Endothelial cell of umbilical vein (primary cell): ENCODE measurements around the gene ABHD8. TPM values are rescaled to one million over a fixed set of nuclear protein-coding genes. Genes with fewer than 3 reads are reported as not detected.

ENCODE experiments used
- BruUV-seq: library from RNA; stranded (reverse); fragments of 400-500 nt; replicated peaks from 2 replicates; lab custom pipeline; 2021; lab: Mats Ljungman, UMichigan
- CTCF ChIA-PET: fragments of 300-600, 350-600 bp; sonication (Branson Sonifier 250); formaldehyde crosslinking; loops from one replicate; lab custom pipeline; 2021; ENCODE audit warnings: antibody characterized with exemption, inconsistent platforms; lab: Charles Lee
- POLR2A ChIA-PET: fragments of 300-600, 350-600 bp; sonication (Branson Sonifier 250); formaldehyde crosslinking; loops from one replicate; lab custom pipeline; 2021; ENCODE audit warnings: antibody characterized with exemption, inconsistent platforms; lab: Charles Lee
- DNase-seq: peaks from one replicate; pipeline ENCODE4 v3.0.0-alpha.2; 2011; ENCODE audit warnings: low read depth, low spot score
- FAIRE-seq: peaks from 2 replicates; lab custom pipeline; 2011; peaks lifted over from hg19 to GRCh38; lab: Jason Lieb, UNC
- H2AFZ ChIP-seq: 2 replicates; pipeline ENCODE4 v1.6.0; 2012; ENCODE audit warnings: low read depth, low read length, control low read depth, inconsistent platforms
- H3K27ac ChIP-seq: 2 replicates; pipeline ENCODE4 v1.5.1; 2011; ENCODE audit warnings: low read depth, mild to moderate bottlenecking, control low read depth, low read length, moderate library complexity; ENCODE audit not compliant: insufficient read depth
- H3K27me3 ChIP-seq, 2 experiments: 2 replicates each; pipeline versions ENCODE4 v1.6.0 to v1.6.1; 2011; ENCODE audit warnings: low read length in 2 of 2, mixed read lengths in 1 of 2; ENCODE audit not compliant: control insufficient read depth in 2 of 2, insufficient read depth in 2 of 2
- H3K36me3 ChIP-seq, 2 experiments: 2 replicates in 1 of 2; 3 replicates in 1 of 2; pipeline ENCODE4 v1.5.1; 2011; ENCODE audit warnings: low read length in 2 of 2, mild to moderate bottlenecking in 1 of 2, moderate library complexity in 1 of 2; ENCODE audit not compliant: control insufficient read depth in 2 of 2, insufficient read depth in 2 of 2; ENCODE audit errors: extremely low read depth in 1 of 2
- H3K4me1 ChIP-seq: 3 replicates; pipeline ENCODE4 v1.5.1; 2011; ENCODE audit warnings: mild to moderate bottlenecking, low read length; ENCODE audit not compliant: control insufficient read depth, insufficient read depth; ENCODE audit errors: extremely low read depth
- H3K4me2 ChIP-seq: 2 replicates; pipeline ENCODE4 v1.6.1; 2011; ENCODE audit warnings: low read length, control low read depth, mixed read lengths; ENCODE audit not compliant: insufficient read depth
- H3K4me3 ChIP-seq, 3 experiments: fragments of 200-600 bp in 1 of 3; sonication (generic), shearing (Covaris generic) in 1 of 3; replicated peaks in 1 of 3; 2 replicates each; pipeline ENCODE4 v1.5.1; 2011 to 2016; ENCODE audit warnings: control low read depth in 3 of 3, low read length in 3 of 3, mild to moderate bottlenecking in 2 of 3, inconsistent platforms in 1 of 3, low read depth in 1 of 3, moderate library complexity in 1 of 3; ENCODE audit not compliant: insufficient read depth in 1 of 3
- H3K79me2 ChIP-seq: 2 replicates; pipeline ENCODE4 v1.6.0; 2012; ENCODE audit warnings: low read length, inconsistent platforms; ENCODE audit not compliant: control insufficient read depth, insufficient read depth
- H3K9ac ChIP-seq: replicated peaks from 2 replicates; pipeline ENCODE3; 2011; ENCODE audit warnings: low read length, control low read depth; ENCODE audit not compliant: insufficient read depth; ENCODE audit errors: extremely low read depth
- H3K9me1 ChIP-seq: replicated peaks from 3 replicates; pipeline ENCODE4 v1.6.0; 2011; ENCODE audit warnings: mild to moderate bottlenecking, low read length; ENCODE audit not compliant: control insufficient read depth, insufficient read depth; ENCODE audit errors: extremely low read depth
- H3K9me3 ChIP-seq: replicated peaks from 2 replicates; pipeline ENCODE4 v1.5.1; 2012; ENCODE audit warnings: low read length, inconsistent platforms; ENCODE audit not compliant: control insufficient read depth, insufficient read depth
- H4K20me1 ChIP-seq: replicated peaks from 2 replicates; pipeline ENCODE3; 2011; ENCODE audit warnings: mild to moderate bottlenecking, low read length; ENCODE audit not compliant: control insufficient read depth, insufficient read depth; ENCODE audit errors: extremely low read depth
- EZH2 ChIP-seq: IDR thresholded peaks from 2 replicates; pipeline ENCODE4 v1.6.1; 2012; ENCODE audit warnings: borderline replicate concordance, low read depth, mild to moderate bottlenecking, moderate library complexity, low read length, inconsistent platforms; ENCODE audit not compliant: severe bottlenecking
- FOS ChIP-seq: IDR thresholded peaks from 2 replicates; pipeline ENCODE4 v1.6.1; 2011; ENCODE audit warnings: mild to moderate bottlenecking, low read length, moderate library complexity, borderline replicate concordance; ENCODE audit not compliant: insufficient read depth
- GATA2 ChIP-seq: IDR thresholded peaks from 2 replicates; pipeline ENCODE4 v1.7.0; 2011; ENCODE audit warnings: low read depth, mild to moderate bottlenecking, moderate library complexity, mixed read lengths, low read length; ENCODE audit not compliant: insufficient read length, insufficient read depth
- JUN ChIP-seq: IDR thresholded peaks from 2 replicates; pipeline ENCODE4 v1.6.1; 2011; ENCODE audit warnings: borderline replicate concordance, low read depth; ENCODE audit not compliant: insufficient read length, insufficient read depth
- MYC ChIP-seq: IDR thresholded peaks from one replicate; pipeline ENCODE4 v1.6.1; 2011; ENCODE audit warnings: mild to moderate bottlenecking, low read depth, low read length
- POLR2A ChIP-seq: IDR thresholded peaks from 2 replicates; pipeline ENCODE4 v1.6.1; 2012; ENCODE audit warnings: low read depth, mild to moderate bottlenecking, control low read depth, low read length
- POLR2AphosphoS5 ChIP-seq: IDR thresholded peaks from 2 replicates; pipeline ENCODE4 v1.6.1; 2012; ENCODE audit warnings: low read depth, mild to moderate bottlenecking, control low read depth, low read length, moderate library complexity; ENCODE audit not compliant: insufficient read depth
- dilution Hi-C: fragments of 300-500 bp; cut with MboI; formaldehyde crosslinking; loops from one replicate; pipeline ENCODE4 v1.15.0; 2019; ENCODE audit warnings: low sequenced_read_pairs; ENCODE audit not compliant: extremely low pct_ligation_motif_present
- intact Hi-C: fragments of 100-400 bp; cut with micrococcal nuclease; formaldehyde crosslinking; loops from one replicate; pipeline ENCODE4 v1.10.0; 2022
- polyA plus RNA-seq, 4 experiments: library from polyadenylated mRNA; depleted of rRNA in 3 of 4; stranded (reverse) in 3 of 4; unstranded in 1 of 4; fragments of >200 nt; gene quantifications; 2 replicates each; pipeline versions ENCODE4 v1.2.1 to v1.2.3, GENCODE V29; 2011 to 2012; ENCODE audit warnings: missing spikeins in 1 of 4
- total RNA-seq: library from RNA; stranded (reverse); gene quantifications from 2 replicates; pipeline ENCODE4 v1.2.3, GENCODE V29; 2021
- TF ChIP-seq, protein P1 (sequence below): IDR thresholded peaks from 2 replicates; pipeline ENCODE4 v1.6.1; 2011; ENCODE audit not compliant: insufficient read depth, insufficient read length
- TF ChIP-seq, protein P2 (sequence below), 2 donors: IDR thresholded peaks; 1 replicate in 1 of 2; 2 replicates in 1 of 2; pipeline ENCODE4 v1.5.1; 2011; ENCODE audit warnings: low read length in 2 of 2, mild to moderate bottlenecking in 2 of 2, moderate library complexity in 2 of 2, control low read depth in 1 of 2, inconsistent platforms in 1 of 2, low read depth in 1 of 2; ENCODE audit not compliant: insufficient read depth in 1 of 2; ENCODE audit errors: extremely low read depth in 1 of 2

Gene ABHD8
- total and polyA plus RNA-seq, 2 donors (not counting 3 experiments of a cell fraction or from before 2014, with no cell fraction given) = 5.9 to 8.7 TPM

DNA sequence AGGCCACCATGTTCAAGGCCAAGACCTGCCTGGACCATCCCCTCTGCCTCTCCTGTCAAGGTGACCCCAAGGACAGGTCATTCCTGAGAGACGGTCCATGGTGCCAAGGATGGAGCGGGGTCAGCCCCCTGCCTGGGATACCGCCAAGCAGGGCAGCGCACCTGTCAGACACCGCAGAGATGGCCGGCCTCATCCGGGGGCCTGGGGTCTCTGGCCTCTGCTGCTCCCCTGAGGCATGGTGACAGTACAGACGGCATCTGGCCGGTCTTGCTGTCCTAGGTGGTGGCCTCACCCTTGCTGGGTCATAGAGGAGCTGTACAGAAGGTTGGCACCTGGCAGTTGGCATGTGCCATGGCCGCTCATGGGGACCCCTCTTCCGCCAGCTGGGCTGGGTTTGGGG is 17.2 kb upstream of the ABHD8 start:
- peaks cover 6 to 21% of the 10 kb centered on the region in 2 experiments for H3K36me3 ChIP-seq
- H3K9me3 ChIP-seq = no peaks in the 10 kb centered on the region
- intact Hi-C loops = no loop called here
- no peaks in the 10 kb centered on the region for H3K4me1 ChIP-seq
- dilution Hi-C loops = no loop called here
- no peaks in the 10 kb centered on the region for H3K9me1 ChIP-seq
- POLR2A ChIA-PET = no interaction called here
- H3K4me3 ChIP-seq = no peak overlapping the region
- no peak for TF ChIP-seq EZH2
- no peak for TF ChIP-seq FOS
- TF ChIP-seq, protein P1, sequence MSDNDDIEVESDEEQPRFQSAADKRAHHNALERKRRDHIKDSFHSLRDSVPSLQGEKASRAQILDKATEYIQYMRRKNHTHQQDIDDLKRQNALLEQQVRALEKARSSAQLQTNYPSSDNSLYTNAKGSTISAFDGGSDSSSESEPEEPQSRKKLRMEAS = no peak
- TF ChIP-seq POLR2A = no peak
- TF ChIP-seq, protein P2, sequence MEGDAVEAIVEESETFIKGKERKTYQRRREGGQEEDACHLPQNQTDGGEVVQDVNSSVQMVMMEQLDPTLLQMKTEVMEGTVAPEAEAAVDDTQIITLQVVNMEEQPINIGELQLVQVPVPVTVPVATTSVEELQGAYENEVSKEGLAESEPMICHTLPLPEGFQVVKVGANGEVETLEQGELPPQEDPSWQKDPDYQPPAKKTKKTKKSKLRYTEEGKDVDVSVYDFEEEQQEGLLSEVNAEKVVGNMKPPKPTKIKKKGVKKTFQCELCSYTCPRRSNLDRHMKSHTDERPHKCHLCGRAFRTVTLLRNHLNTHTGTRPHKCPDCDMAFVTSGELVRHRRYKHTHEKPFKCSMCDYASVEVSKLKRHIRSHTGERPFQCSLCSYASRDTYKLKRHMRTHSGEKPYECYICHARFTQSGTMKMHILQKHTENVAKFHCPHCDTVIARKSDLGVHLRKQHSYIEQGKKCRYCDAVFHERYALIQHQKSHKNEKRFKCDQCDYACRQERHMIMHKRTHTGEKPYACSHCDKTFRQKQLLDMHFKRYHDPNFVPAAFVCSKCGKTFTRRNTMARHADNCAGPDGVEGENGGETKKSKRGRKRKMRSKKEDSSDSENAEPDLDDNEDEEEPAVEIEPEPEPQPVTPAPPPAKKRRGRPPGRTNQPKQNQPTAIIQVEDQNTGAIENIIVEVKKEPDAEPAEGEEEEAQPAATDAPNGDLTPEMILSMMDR (IDR thresholded peaks at IDR 0.05; ENCODE audit: extremely low read depth in 1 of 2, insufficient read depth in 1 of 2, low read depth in 1 of 2, low read length in 2 of 2) = no peak
- no peak for TF ChIP-seq JUN
- no peak for TF ChIP-seq MYC
- TF ChIP-seq GATA2 = no peak
- no peak for TF ChIP-seq POLR2AphosphoS5
- H3K4me2 ChIP-seq = no peak overlapping the region
- no peak overlapping the region for H3K27ac ChIP-seq
- no peaks in the 10 kb centered on the region for H3K27me3 ChIP-seq
- CTCF ChIA-PET = interaction anchor here (0.9 kb wide), 1 partner anchor 14 kb away, joined by 3 read pairs; the partner anchor contains the start of gene ANO8
- no peak for FAIRE-seq
- H4K20me1 ChIP-seq = no peaks in the 10 kb centered on the region
- H3K79me2 ChIP-seq = no peaks in the 10 kb centered on the region
- no peak overlapping the region for H2AFZ ChIP-seq
- no peak for DNase-seq
- BruUV-seq = no TSS peak
- H3K9ac ChIP-seq = no peak overlapping the region
